IMR-90 (cell line): ENCODE data around the gene GFAP. TPM values are rescaled to one million over a fixed set of nuclear protein-coding genes. Genes with fewer than 3 reads are reported as not detected.

Source experiments
- ATAC-seq: fragments of 200-7000 bp; cut with Tn5 transposase; 2 replicates; pipeline ENCODE4 v1.9.1; 2020; ENCODE audit warnings: low read depth, mild to moderate bottlenecking, moderate library complexity
- BruUV-seq: library from RNA; stranded (reverse); fragments of 400-500 nt; replicated peaks from 2 replicates; lab custom pipeline; 2021; lab: Mats Ljungman, UMichigan
- CTCF ChIA-PET: fragments of 300-600 bp; formaldehyde crosslinking; extraction: SDS; loops from one replicate; lab custom pipeline; 2021; ENCODE audit warnings: antibody characterized with exemption; lab: Yijun Ruan, JAX
- POLR2A ChIA-PET: fragments of 300-600 bp; sonication (Branson Sonifier 250); formaldehyde crosslinking; loops from one replicate; lab custom pipeline; 2022; ENCODE audit warnings: antibody characterized with exemption; ENCODE audit not compliant: unreplicated experiment; lab: Charles Lee
- DNase-seq: peaks from one replicate; pipeline ENCODE4 v3.0.0; 2013
- H2AFZ ChIP-seq: replicated peaks from 2 replicates; pipeline ENCODE3; 2013; ENCODE audit warnings: low read length, mild to moderate bottlenecking; ENCODE audit not compliant: poor library complexity
- H2AK5ac ChIP-seq: 2 replicates; pipeline ENCODE4 v1.6.1; 2013; ENCODE audit warnings: low read depth, low read length, inconsistent platforms
- H2AK9ac ChIP-seq: replicated peaks from 2 replicates; pipeline ENCODE3; 2013; ENCODE audit warnings: mild to moderate bottlenecking, low read depth, low read length, moderate library complexity; ENCODE audit not compliant: poor library complexity
- H2BK120ac ChIP-seq: 2 replicates; pipeline ENCODE4 v1.6.1; 2013; ENCODE audit warnings: low read depth, low read length, inconsistent platforms
- H2BK15ac ChIP-seq: 3 replicates; pipeline ENCODE4 v1.6.1; 2013; ENCODE audit warnings: low read depth, low read length, inconsistent platforms
- H2BK20ac ChIP-seq: 2 replicates; pipeline ENCODE4 v1.6.1; 2013; ENCODE audit warnings: low read depth, mild to moderate bottlenecking, inconsistent platforms, low read length, moderate library complexity
- H2BK5ac ChIP-seq: 2 replicates; pipeline ENCODE4 v1.6.1; 2013; ENCODE audit warnings: mild to moderate bottlenecking, low read depth, low read length, inconsistent platforms; ENCODE audit not compliant: poor library complexity, severe bottlenecking
- H3K14ac ChIP-seq: replicated peaks from 2 replicates; pipeline ENCODE4 v1.6.1; 2013; ENCODE audit warnings: low read depth, low read length, inconsistent platforms
- H3K18ac ChIP-seq: 2 replicates; pipeline ENCODE4 v1.6.1; 2013; ENCODE audit warnings: low read depth, low read length, control low read depth
- H3K23ac ChIP-seq: 2 replicates; pipeline ENCODE4 v1.6.1; 2013; ENCODE audit warnings: low read depth, low read length, inconsistent platforms
- H3K27ac ChIP-seq: 2 replicates; pipeline ENCODE4 v1.5.1; 2013; ENCODE audit warnings: mild to moderate bottlenecking, control low read depth, low read length; ENCODE audit not compliant: insufficient read depth
- H3K27me3 ChIP-seq: 2 replicates; pipeline ENCODE4 v1.6.1; 2013; ENCODE audit warnings: low read length; ENCODE audit not compliant: control insufficient read depth, insufficient read depth
- H3K36me3 ChIP-seq: 2 replicates; pipeline ENCODE4 v1.6.1; 2013; ENCODE audit warnings: low read length, mixed read lengths; ENCODE audit not compliant: control insufficient read depth, insufficient read depth
- H3K4ac ChIP-seq: 2 replicates; pipeline ENCODE4 v1.6.1; 2013; ENCODE audit warnings: low read depth, low read length, inconsistent platforms
- H3K4me1 ChIP-seq: 2 replicates; pipeline ENCODE4 v1.6.1; 2013; ENCODE audit warnings: low read length, mixed read lengths; ENCODE audit not compliant: control insufficient read depth, insufficient read depth
- H3K4me2 ChIP-seq: 2 replicates; pipeline ENCODE4 v1.6.1; 2013; ENCODE audit warnings: low read depth, mild to moderate bottlenecking, control low read depth, low read length, moderate library complexity
- H3K4me3 ChIP-seq: 2 replicates; pipeline ENCODE4 v1.5.1; 2013; ENCODE audit warnings: low read depth, mild to moderate bottlenecking, control low read depth, low read length, moderate library complexity; ENCODE audit not compliant: insufficient read depth
- H3K56ac ChIP-seq: 2 replicates; pipeline ENCODE4 v1.6.1; 2013; ENCODE audit warnings: low read length, inconsistent platforms; ENCODE audit not compliant: insufficient read depth; ENCODE audit errors: extremely low read depth
- H3K79me1 ChIP-seq, 2 experiments: 2 replicates each; pipeline ENCODE4 v1.6.1; 2013; ENCODE audit warnings: low read length in 2 of 2, inconsistent platforms in 1 of 2, low read depth in 1 of 2
- H3K9ac ChIP-seq: 2 replicates; pipeline ENCODE4 v1.6.1; 2013; ENCODE audit warnings: low read depth, low read length, control low read depth
- H3K9me1 ChIP-seq: 2 replicates; pipeline ENCODE4 v1.6.1; 2013; ENCODE audit warnings: low read length, inconsistent platforms; ENCODE audit not compliant: insufficient read depth
- H3K9me3 ChIP-seq: 2 replicates; pipeline ENCODE4 v1.6.1; 2013; ENCODE audit warnings: low read length; ENCODE audit not compliant: control insufficient read depth, insufficient read depth
- H4K20me1 ChIP-seq: 2 replicates; pipeline ENCODE4 v1.6.1; 2013; ENCODE audit warnings: low read length, inconsistent platforms; ENCODE audit not compliant: insufficient read depth
- H4K5ac ChIP-seq: 2 replicates; pipeline ENCODE4 v1.6.1; 2013; ENCODE audit warnings: mild to moderate bottlenecking, low read depth, low read length, control low read depth
- H4K8ac ChIP-seq, 2 experiments: 2 replicates each; pipeline ENCODE4 v1.6.1; 2013; ENCODE audit warnings: low read depth in 2 of 2, low read length in 2 of 2, control low read depth in 1 of 2, inconsistent platforms in 1 of 2
- H4K91ac ChIP-seq: 2 replicates; pipeline ENCODE4 v1.6.1; 2013; ENCODE audit warnings: low read depth, low read length, inconsistent platforms; ENCODE audit not compliant: insufficient read depth
- ELK1 ChIP-seq: fragments of 150-350 bp; IDR thresholded peaks from 2 replicates; pipeline ENCODE4 v1.6.1; 2016; ENCODE audit warnings: low read depth, mild to moderate bottlenecking, low read length, moderate library complexity, borderline replicate concordance
- MAFK ChIP-seq: IDR thresholded peaks from 2 replicates; pipeline ENCODE4 v1.6.1; 2012; ENCODE audit warnings: low read depth, low read length, improper control_type of control experiment
- RAD21 ChIP-seq: IDR thresholded peaks from 2 replicates; pipeline ENCODE4 v1.6.1; 2012; ENCODE audit warnings: low read length, improper control_type of control experiment
- WGBS, 2 experiments: methylation state at CpG; one replicate each; pipeline versions ENCODE4 v1.1.5 to v1.1.7; 2013; ENCODE audit warnings: missing lambda C conversion rate in 2 of 2; ENCODE audit not compliant: insufficient read length in 1 of 2; ENCODE audit errors: extremely low coverage in 2 of 2; 5-methylcytosine and 5-hydroxymethylcytosine counted together
- dilution Hi-C: fragments of 300-500 bp; cut with HindIII; formaldehyde crosslinking; loops from one replicate; pipeline ENCODE4 v1.14.3; 2018; ENCODE audit warnings: low sequenced_read_pairs; ENCODE audit not compliant: unreplicated experiment
- in situ Hi-C: fragments of 300-500 bp; cut with MboI; formaldehyde crosslinking; loops from 3 replicates; pipeline ENCODE4 v1.14.3; 2019; ENCODE audit warnings: low sequenced_read_pairs, inconsistent platforms, mixed read lengths
- intact Hi-C: fragments of 100-400 bp; cut with micrococcal nuclease; formaldehyde crosslinking; loops from 2 replicates; pipeline ENCODE4 v1.10.0; 2022
- polyA plus RNA-seq, 3 experiments: library from polyadenylated mRNA; depleted of rRNA; stranded (reverse); fragments of >200 nt; gene quantifications; 2 replicates each; pipeline ENCODE4 v1.2.3, GENCODE V29; 2012; ENCODE audit warnings: low replicate concordance in 1 of 3
- total RNA-seq: library from RNA; depleted of rRNA; stranded (reverse); fragments of >200 nt; gene quantifications from 2 replicates; pipeline ENCODE4 v1.2.3, GENCODE V29; 2012

The GFAP gene
- total and polyA plus RNA-seq, 2 of the 4 experiments (the other 2 are of a cell fraction), result 0.18 to 0.19 TPM

GRCh38 chr17:44877121-44877520 is 38.2 kb downstream of the GFAP start:
- no peak for ATAC-seq

More at GRCh38 chr17:44877121-44877520, 38.2 kb downstream of the GFAP start:
- Histone ChIP-seq H4K5ac (no peak overlapping the region), H4K20me1 (no peaks in the 10 kb centered on the region), H3K4me2 (no peak overlapping the region), H2BK20ac (no peak overlapping the region), H3K9me3 (no peaks in the 10 kb centered on the region), H3K27me3 (no peaks in the 10 kb centered on the region), H2BK5ac (no peak overlapping the region), H4K8ac (no peak overlapping the region), H2AK5ac (no peak overlapping the region), H2BK120ac (no peak overlapping the region), H3K9ac (no peak overlapping the region), H3K4me1 (no peaks in the 10 kb centered on the region), H3K27ac (no peak overlapping the region), H2AFZ (no peak overlapping the region), H3K18ac (no peak overlapping the region), H3K56ac (no peak overlapping the region), H3K9me1 (no peaks in the 10 kb centered on the region), H3K79me1 (peaks cover 0 to 21% of the 10 kb centered on the region in 2 experiments; a peak in 2 of 4 replicates), H4K91ac (no peak overlapping the region), H3K36me3 (peaks cover 53% of the 10 kb centered on the region), H3K4me3 (no peak overlapping the region), H2BK15ac (no peak overlapping the region), H2AK9ac (no peak overlapping the region), H3K4ac (no peak overlapping the region), H3K14ac (no peak overlapping the region), H3K23ac (no peak overlapping the region)
- BruUV-seq, result no TSS peak
- DNase-seq, result no peak
- intact Hi-C loops, result no loop called here
- TF ChIP-seq RAD21 (no peak), MAFK (0 out of 2 replicates have a peak, but pooled peaks have one; percentile 13), ELK1 (no peak)
- WGBS, 2 experiments, result no CpG with 5 or more reads among the region's 5 CpGs
- dilution Hi-C loops, result no loop called here
- ChIA-PET CTCF (interaction anchor here (0.9 to 2.7 kb wide), 4 partner anchors 8 to 143 kb away, joined by 3 to 18 read pairs (median 4); no protein-coding TSS in a partner anchor), POLR2A (no interaction called here)
- in situ Hi-C loops, result no loop called here
